GM19397 (cell line): ENCODE measurements around the gene ADRA2A.

ENCODE experiments used
- ATAC-seq: cut with Tn5 transposase; IDR thresholded peaks from one replicate; pipeline ENCODE4 v1.9.1; 2021; ENCODE audit warnings: mild to moderate bottlenecking, moderate library complexity; ENCODE audit not compliant: unreplicated experiment

The ADRA2A gene

DNA sequence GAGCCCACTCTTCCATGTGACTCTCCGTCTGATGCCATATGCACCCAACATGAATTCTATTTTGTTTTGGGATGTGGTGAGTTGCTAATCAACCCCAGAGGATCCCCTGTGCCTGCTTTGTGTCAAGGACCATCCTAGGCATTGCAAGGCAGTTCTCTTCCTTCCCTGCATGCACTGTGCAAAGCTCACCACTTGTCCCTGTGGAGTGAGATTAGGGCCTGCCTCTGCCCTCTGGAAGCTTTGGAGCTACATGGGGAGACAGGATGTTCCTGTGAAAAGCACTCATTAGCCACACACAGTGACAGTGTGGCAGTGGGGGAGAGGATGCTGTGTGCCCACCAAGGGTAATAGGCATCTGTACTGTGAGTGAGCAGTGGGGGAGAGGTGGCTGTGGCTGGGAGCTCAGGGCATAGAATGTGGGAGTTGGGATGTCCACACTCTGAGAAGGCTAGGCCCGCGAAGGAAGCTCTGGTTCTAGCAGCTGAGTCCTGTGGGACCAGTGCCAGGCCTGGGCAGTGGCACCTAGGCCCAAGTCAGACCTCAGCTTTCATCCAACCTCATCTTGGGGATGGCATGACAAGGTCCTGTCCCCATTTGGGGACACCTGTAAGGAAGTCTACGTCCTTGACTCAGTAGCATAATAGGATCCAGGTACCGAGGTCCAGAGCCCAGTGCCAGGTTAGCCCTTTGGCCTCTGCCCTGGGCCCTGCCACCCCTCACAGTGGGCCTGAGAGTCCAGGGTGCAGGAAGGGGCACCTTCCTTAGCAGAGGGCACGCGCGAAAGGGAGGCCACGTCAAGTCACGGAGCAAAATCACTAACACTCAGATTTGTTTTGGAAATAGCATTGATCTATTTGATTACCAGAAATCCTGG, 6.6 kb downstream of the ADRA2A start:
- no peak for ATAC-seq

DNA sequence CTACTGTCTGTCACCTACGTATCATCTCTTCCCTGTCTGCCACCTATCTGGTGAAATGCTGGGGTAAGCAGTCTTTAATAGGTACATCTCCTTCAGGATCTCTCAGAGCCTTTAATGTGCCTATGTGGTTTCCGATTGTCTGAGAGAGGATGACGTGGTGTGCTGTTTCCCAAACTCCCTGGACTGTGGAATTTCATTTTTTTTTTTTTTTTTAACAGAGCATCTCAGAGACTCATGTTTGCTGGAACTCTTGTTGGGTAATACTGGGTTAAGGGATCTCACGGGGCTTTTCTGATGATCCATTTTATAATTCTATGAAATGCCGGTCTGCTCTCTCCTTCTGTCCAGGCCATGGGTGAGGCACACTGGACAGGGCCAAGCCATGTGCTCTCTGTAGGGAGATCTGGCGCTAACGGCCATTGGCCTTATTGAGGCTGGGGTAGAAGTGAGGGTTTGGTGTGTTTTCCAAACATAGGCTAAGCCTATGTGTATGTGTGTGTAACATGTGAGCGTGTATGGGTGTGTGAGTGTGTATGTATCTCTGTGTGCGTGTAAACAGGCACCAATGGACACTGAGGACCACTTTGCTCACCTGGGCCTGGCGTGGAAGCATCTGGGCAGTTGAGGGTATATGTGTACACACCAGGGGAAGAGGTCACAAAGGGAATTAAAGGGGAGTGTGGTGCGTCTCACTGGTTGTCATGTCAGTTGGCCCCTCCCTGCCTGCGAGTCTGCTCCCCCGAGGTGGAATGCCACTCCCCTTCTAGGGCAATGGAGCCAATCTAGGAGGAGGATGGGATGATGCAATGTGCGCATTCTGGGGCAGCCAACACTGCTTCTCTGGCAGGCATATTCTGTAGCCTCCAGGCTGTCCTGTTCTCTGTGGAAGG, 7.8 kb downstream of the ADRA2A start:
- no peak for ATAC-seq

GRCh38 chr10:111085690-111086353, 9.0 kb downstream of the ADRA2A start:
- no peak for ATAC-seq

- no peak for ATAC-seq
These were observed 9.7 kb downstream of the ADRA2A start for GRCh38 chr10:111086574-111086973.

DNA sequence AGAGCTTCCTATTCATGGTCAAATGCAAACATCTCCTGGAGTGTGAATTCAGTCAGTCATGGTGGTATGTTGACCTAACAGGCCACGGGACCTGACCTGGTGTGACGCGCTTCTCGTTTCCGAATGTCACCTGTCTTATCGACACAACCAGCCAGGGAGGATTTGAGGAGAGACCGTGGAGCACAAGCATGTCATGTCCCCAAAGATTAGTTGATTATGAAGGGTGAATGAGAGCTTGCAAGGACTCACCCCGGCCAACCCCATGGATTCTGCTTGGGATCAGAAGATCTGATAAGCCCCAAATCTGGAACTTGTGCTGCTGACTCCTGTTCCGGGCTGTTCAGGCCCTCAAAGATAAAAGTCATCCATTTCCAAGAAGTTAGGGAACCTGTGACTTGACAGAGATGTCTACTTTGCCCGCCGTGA, 10.5 kb downstream of the ADRA2A start:
- ATAC-seq = no peak

DNA sequence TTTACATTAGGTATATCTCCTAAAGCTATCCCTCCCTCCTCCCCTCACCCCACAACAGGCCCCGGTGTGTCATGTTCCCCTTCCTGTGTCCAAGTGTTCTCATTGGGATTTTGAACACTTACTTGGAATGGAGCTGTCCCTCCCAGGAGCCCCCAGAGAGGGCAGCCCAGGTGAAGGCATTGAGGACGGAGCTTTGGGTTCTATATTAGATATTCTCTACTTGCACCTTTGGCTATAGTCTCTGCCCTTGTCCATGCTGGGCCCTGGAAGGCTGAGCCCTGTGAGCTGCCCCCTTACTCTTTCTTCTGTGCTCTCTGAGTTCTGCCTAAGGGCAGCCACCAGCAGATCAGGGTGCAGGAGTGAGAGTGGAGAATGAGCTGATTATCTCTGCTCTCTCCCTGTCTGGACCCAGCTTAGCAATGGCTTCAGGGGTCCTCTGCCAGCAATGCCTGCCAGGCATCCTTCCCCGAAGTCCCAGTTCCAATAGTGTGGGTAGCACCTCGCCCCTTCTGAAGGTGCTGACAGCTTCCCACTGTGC, 11.2 kb downstream of the ADRA2A start:
- no peak for ATAC-seq

GRCh38 chr10:111089293-111089692, 12.5 kb downstream of the ADRA2A start:
- no peak for ATAC-seq

- no peak for ATAC-seq
These were observed 15.0 kb downstream of the ADRA2A start for GRCh38 chr10:111091833-111092232.

- no peak for ATAC-seq
These were observed 17.0 kb downstream of the ADRA2A start for GRCh38 chr10:111093741-111094380.

GRCh38 chr10:111098679-111099437, 22.0 kb downstream of the ADRA2A start:
- no peak for ATAC-seq

- no peak for ATAC-seq
These were observed 23.4 kb downstream of the ADRA2A start for GRCh38 chr10:111100198-111100597.

- ATAC-seq = no peak
These were observed 25.0 kb downstream of the ADRA2A start for GRCh38 chr10:111101796-111102195.

- ATAC-seq = no peak
These were observed 25.6 kb downstream of the ADRA2A start for GRCh38 chr10:111102359-111102837.

DNA sequence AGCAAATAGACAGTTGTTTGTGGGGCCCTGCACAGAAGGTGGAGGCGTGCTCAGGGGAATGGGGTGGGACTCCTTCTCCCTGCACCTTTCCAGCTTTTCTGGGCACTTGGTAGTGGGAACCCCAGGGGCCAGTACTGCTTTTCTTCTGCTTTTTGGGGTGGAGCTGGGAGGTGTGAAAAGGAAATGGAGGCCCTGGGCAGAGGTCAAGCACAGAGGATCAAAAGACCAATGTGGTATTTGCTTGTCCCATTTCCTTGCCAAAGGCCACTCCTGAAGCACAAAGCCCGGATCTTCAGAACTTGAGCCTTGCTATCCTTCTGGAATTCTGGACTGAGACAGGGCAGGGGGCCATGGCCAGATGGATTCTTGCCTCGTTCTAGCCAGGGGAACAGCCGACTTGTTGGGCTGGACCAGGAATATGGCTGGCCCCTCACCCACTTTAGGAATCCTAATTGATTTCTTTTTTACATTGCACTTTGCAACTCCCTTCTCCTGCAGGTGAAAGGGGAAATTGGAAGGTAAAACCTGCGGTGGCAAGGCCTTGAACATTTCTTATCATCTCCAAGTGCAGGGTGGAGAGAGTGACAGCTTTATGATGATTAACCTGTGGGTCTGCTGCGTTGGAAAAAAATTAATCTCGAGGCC, 26.5 kb downstream of the ADRA2A start:
- ATAC-seq = no peak

DNA sequence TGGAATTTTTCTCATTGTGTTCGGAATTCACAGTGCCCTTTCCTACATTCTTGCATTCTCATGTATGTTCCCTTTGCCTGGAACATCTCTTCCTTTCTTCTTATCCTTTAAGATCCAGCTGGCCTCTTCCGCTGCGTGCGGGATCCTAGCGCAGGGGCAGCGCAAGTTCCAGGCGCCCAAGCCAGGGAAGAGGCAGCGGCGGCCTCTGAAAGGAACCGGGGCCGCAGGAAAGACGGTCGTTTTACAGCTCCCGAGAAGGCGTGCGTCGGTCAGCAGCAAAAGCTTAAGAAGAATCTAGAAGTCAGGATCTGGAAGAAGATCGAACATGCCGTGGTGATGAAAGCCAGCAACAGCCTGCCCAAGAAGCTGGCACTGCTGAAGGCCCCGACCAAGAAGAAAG, 28.0 kb downstream of the ADRA2A start:
- no peak for ATAC-seq

GRCh38 chr10:111106081-111106480, 29.3 kb downstream of the ADRA2A start:
- ATAC-seq = no peak

DNA sequence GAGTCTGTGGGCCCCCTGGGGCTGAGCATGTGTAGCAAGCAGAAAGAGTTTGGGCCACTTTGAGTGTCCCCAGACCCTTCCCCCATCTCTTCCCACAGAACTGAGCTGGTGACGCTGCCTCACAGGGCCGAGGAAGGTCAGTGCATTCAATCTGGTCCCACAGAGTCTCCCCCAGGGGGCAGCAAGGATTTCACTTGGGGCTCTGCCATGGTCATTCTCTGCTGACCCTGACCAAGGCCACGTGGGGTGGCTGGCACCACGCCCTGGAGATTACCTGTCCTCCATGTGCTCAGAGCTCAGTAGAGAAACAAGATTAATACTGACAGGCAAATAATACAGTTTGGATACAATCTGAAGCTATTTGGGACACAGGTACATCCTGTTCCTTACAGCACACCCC, 30.2 kb downstream of the ADRA2A start:
- no peak for ATAC-seq

DNA sequence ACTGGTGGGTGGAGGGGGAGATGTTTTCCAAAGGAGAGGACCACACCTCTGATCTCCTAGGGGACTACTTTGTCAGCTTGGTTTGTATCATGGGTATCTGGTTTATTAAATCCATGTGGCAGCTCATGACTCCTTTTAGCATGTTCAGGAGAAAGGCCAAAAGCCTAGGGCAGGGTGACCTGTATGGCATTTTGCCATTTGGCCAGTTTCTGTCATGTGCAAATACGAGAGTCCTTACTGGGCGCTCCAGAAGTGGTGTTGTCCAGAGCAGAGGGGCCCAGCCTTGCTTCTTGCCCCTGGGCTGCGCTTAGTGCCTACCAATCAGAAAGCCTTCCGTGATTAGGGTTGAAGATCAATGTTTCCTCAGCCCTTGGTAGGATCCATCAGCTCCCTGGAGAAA, 31.0 kb downstream of the ADRA2A start:
- ATAC-seq = no peak

GRCh38 chr10:111108441-111108840, 31.6 kb downstream of the ADRA2A start:
- ATAC-seq = no peak
